Testis (tissue), 2 donors: ENCODE results near the gene C9orf152.

Experiments
- POLR2A ChIP-seq: fragments of 450-650 bp; IDR thresholded peaks from one replicate; pipeline ENCODE4 v1.6.1; 2017; ENCODE audit warnings: antibody characterized with exemption, mild to moderate bottlenecking, moderate library complexity
- TF ChIP-seq, protein P1 (sequence below), 3 experiments: fragments of 450-650 bp in 2 of 3; fragments of 200-600 bp in 1 of 3; sonication (generic) in 1 of 3; IDR thresholded peaks; one replicate each; pipeline ENCODE4 v1.5.1; 2016 to 2019; ENCODE audit warnings: antibody characterized with exemption in 3 of 3, mild to moderate bottlenecking in 2 of 3, moderate library complexity in 1 of 3

GRCh38 chr9:110178281-110178680 lies 29.7 kb downstream of the C9orf152 start:
- TF ChIP-seq, protein P1, sequence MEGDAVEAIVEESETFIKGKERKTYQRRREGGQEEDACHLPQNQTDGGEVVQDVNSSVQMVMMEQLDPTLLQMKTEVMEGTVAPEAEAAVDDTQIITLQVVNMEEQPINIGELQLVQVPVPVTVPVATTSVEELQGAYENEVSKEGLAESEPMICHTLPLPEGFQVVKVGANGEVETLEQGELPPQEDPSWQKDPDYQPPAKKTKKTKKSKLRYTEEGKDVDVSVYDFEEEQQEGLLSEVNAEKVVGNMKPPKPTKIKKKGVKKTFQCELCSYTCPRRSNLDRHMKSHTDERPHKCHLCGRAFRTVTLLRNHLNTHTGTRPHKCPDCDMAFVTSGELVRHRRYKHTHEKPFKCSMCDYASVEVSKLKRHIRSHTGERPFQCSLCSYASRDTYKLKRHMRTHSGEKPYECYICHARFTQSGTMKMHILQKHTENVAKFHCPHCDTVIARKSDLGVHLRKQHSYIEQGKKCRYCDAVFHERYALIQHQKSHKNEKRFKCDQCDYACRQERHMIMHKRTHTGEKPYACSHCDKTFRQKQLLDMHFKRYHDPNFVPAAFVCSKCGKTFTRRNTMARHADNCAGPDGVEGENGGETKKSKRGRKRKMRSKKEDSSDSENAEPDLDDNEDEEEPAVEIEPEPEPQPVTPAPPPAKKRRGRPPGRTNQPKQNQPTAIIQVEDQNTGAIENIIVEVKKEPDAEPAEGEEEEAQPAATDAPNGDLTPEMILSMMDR (IDR thresholded peaks at IDR 0.05) = no peak
- no peak for TF ChIP-seq POLR2A
